Activated CD8-positive, alpha-beta memory T cell treated with anti-CD3 and anti-CD28 coated beads, Interleukin-2, amount 50 U/mL, for 24 hours (primary cell): ENCODE data around the gene GRIPAP1.

Source experiments
- DNase-seq: peaks from one replicate; pipeline ENCODE4 v3.0.0-alpha.2; 2020; ENCODE audit errors: extremely low read depth

GRIPAP1 gene

DNA sequence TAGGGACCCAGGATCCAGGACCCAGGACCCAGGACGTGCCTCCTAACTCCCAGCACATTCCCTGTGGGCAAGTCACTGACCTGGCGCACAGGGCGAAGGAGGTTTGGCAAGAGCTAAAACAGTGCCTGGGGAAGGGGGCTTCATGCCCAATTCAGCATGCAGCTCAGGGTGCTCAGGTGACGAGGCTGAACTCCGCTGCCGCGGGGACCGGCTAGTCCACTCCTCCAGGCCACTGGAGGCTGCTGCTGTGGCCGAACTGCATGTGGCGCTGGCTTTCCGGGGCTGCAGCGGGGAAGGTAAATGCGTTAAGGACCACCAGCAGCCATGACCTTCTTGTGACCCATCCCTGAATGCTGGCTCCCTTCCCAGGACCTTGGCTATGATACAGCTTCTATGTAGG is 78.3 kb downstream of the GRIPAP1 start:
- no peak for DNase-seq
